Measurements from ENCODE around the gene AQP12A. TPM values are rescaled to one million over a fixed set of nuclear protein-coding genes. Genes with fewer than 3 reads are reported as not detected.

The AQP12A gene
- total RNA-seq, 4 donors from 2014 or later: not detected

DNA sequence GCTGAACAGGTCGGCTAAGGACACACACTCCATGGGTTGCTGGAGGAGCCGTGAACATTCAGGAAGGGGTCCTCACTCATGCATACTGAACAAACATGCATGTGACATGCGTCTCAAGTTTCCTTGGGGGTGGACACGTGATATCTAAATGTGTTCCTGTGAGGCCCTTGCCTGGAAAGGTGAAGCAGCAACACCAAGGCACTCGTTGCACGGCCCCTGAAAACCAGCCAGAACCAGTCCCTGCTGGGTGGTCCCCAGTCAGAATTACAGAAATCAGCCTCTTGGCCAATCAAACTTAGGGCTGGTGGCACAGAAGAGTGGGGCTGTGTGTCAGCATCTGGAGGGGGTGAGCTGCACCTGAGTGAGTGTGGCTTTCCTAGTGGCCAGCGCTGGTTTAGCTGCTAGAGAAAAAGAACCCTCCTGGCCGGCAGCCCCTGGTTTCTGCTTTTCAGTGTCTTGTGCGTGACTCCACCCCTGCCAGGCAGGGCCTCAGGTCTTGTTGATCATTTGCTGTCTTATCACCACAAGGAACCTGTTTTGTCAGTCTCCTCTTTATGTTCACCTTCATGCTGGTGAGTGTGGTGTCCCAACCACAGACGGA, 5.8 kb upstream of the AQP12A start:
- whole genome bisulfite sequencing, 2 donors: 30 to 37% methylated on average over 10 of the region's 10 CpGs

DNA sequence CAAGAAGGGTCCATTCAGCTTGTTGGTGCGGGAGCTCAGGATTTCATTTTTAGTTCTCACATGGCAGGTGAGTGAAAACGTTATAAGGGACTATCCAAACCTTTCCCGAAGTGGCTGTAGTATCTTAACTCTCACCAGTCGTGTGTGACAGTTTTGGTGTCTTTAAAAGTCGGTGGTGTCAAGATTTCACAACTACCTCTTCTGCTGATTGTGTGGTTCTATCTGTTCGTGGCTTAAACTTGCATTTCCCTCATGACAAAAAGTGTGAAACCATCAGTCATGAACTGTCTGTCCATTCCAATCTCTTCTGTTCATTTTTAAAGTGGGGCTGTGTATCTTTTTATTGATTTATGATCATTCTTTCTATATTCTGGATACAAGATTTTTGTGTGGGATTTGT, 5.2 kb upstream of the AQP12A start:
- Histone ChIP-seq H3K27ac (peak overlapping the region; percentile 34 to 54 (median 42)), H3K4me3 (replicated peaks in 1 of 3) (no peak overlapping the region), H3K9me3 (no peaks in the 10 kb centered on the region), H3K36me3 (no peaks in the 10 kb centered on the region), H3K4me1 (peaks cover 8 to 15% of the 10 kb centered on the region in 2 donors), H3K27me3 (no peaks in the 10 kb centered on the region)
- 29 to 37% methylated on average over 6 of the region's 6 CpGs for WGBS, 2 donors
- no peak for TF ChIP-seq POLR2A (IDR thresholded peaks at IDR 0.05)
- TF ChIP-seq, protein P1, sequence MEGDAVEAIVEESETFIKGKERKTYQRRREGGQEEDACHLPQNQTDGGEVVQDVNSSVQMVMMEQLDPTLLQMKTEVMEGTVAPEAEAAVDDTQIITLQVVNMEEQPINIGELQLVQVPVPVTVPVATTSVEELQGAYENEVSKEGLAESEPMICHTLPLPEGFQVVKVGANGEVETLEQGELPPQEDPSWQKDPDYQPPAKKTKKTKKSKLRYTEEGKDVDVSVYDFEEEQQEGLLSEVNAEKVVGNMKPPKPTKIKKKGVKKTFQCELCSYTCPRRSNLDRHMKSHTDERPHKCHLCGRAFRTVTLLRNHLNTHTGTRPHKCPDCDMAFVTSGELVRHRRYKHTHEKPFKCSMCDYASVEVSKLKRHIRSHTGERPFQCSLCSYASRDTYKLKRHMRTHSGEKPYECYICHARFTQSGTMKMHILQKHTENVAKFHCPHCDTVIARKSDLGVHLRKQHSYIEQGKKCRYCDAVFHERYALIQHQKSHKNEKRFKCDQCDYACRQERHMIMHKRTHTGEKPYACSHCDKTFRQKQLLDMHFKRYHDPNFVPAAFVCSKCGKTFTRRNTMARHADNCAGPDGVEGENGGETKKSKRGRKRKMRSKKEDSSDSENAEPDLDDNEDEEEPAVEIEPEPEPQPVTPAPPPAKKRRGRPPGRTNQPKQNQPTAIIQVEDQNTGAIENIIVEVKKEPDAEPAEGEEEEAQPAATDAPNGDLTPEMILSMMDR (IDR thresholded peaks at IDR 0.05): no peak
- intact Hi-C loops (cut with DNase I): no loop called here
- no peak for DNase-seq

More for the DNA sequence above, 5.8 kb upstream of the AQP12A start:
- Histone ChIP-seq H3K9me3 (no peaks in the 10 kb centered on the region), H3K36me3 (no peaks in the 10 kb centered on the region), H3K4me3 (replicated peaks in 1 of 3) (no peak overlapping the region), H3K4me1 (peaks cover 8 to 15% of the 10 kb centered on the region in 2 donors), H3K27me3 (no peaks in the 10 kb centered on the region), H3K27ac (peak overlapping the region; percentile 34 to 54 (median 42))
- peak in 1 of 2 donors; percentile 40 for TF ChIP-seq POLR2A (IDR thresholded peaks at IDR 0.05)
- TF ChIP-seq, protein P1 (IDR thresholded peaks at IDR 0.05): peak in 3 of 6 experiments; percentile 24 to 44 (median 33)
- peak; percentile 74 to 80 for DNase-seq
- intact Hi-C loops (cut with DNase I): no loop called here

DNA sequence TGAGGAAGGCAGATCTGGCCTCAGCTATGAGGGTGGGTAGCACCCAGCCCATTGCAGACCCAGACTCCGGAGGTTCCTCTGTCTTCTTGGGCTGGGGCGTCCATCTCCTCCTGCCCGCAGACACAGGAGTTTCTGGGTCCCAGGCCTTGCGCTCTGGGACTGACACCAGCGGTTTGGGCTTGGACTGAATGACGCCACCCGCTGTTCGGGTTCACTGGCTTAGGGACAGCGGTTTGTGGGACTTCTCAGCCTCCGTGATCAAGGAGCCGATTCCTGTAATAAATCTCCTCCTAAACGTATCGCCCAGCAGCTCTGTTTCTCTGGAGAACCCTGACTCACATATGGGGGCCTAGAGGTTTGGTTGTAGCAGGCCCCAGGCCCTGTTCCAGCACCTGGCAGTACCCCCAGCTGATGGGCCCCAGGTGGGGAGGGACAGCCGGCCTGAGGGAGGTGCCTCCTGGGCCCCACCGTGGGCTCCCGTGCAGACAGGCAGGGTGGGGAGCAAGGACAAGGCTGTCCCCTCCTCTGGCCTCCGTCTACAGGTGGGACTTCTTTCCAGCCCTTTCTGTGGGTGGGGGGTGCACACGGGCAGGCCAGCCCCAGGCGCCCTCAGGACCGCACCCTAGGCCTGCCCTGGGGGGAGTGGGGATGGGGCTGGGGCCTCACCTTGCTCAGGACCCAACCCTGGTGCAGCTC, 4.5 kb upstream of the AQP12A start:
- no peak for TF ChIP-seq POLR2A (IDR thresholded peaks at IDR 0.05)
- TF ChIP-seq, protein P1 (IDR thresholded peaks at IDR 0.05): no peak
- H3K9me3 ChIP-seq: no peaks in the 10 kb centered on the region
- DNase-seq: peak in 1 of 2 donors; percentile 23
- no peaks in the 10 kb centered on the region for H3K27me3 ChIP-seq
- intact Hi-C loops (cut with DNase I): no loop called here
- H3K4me3 ChIP-seq (replicated peaks in 1 of 3): no peak overlapping the region
- no peaks in the 10 kb centered on the region for H3K36me3 ChIP-seq
- H3K4me1 ChIP-seq: peaks cover 8 to 15% of the 10 kb centered on the region in 2 donors
- no peak overlapping the region for H3K27ac ChIP-seq
- WGBS, 2 donors: 70 to 99% methylated on average over 5 to 14 of the region's 20 CpGs

DNA sequence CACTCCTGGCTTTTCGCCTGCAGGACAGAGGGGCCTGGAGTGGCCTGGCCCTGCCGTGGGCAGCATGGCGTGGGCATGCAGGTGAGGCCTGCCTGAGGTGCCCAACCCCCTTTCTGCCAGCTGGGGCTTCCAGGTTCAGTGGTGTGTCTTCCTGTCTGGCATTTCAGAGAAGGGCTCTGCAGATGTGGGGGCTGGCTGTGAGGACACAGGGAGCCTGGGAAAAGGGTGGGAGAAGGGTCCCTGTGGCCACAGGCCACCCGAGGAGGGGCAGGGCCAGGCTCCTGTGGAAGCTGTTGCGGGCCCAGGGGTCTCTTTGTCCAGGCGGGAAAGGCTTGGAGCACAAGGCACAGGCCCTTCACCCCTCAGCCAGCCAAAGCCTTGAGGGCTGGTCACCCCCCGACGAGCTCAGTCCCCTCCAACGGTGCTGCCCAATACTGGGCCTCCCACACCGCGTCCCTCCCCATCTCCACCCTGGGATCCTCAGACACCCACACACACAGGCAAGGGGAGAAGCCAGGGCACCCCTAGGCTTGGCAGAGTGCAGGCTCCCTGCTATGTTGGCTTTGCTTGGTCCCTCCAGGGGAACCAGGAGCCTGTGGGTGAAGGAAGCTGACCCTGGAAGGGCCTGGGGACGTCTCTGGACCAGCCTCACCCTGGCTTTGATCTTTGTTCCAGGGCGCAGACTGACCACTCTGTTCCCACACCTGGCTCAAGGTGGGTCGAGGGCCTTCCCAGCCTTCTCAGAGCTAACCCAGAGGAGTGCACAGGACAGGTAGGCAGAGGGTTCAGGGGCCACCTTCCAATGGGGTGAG, 3.7 kb upstream of the AQP12A start:
- Histone ChIP-seq H3K27me3 (no peaks in the 10 kb centered on the region), H3K9me3 (no peaks in the 10 kb centered on the region), H3K4me1 (peaks cover 8 to 15% of the 10 kb centered on the region in 2 donors), H3K36me3 (no peaks in the 10 kb centered on the region), H3K27ac (no peak overlapping the region), H3K4me3 (replicated peaks in 1 of 3) (no peak overlapping the region)
- intact Hi-C loops (cut with DNase I): no loop called here
- no peak for DNase-seq
- 100% methylated on average over 3 of the region's 14 CpGs; no CpG with 5 or more reads in 1 of the 2 donors for WGBS, 2 donors
- TF ChIP-seq POLR2A (IDR thresholded peaks at IDR 0.05): no peak
- TF ChIP-seq, protein P1 (IDR thresholded peaks at IDR 0.05): no peak

Measured in thyroid gland (tissue), 4 donors.